Body of pancreas (tissue), 4 donors: ENCODE results near the gene CELF5. TPM values are rescaled to one million over a fixed set of nuclear protein-coding genes. Genes with fewer than 3 reads are reported as not detected.
A peak's percentile ranks its signal among the peaks of the same experiment; 100 is the strongest.

Experiments used
- ATAC-seq: fragments of 150-250 bp; one replicate; pipeline ENCODE4 v1.9.1; 2016
- DNase-seq, 4 donors: peaks; one replicate each; pipeline ENCODE4 v3.0.0-alpha.2; 2019
- H3K27ac ChIP-seq, 4 donors: fragments of 200-600 bp; sonication (generic); 1 replicate in 3 of 4; 2 replicates in 1 of 4; pipeline versions ENCODE4 v1.5.1 to v1.6.1; 2016 to 2019; ENCODE audit warnings: mild to moderate bottlenecking in 1 of 4, mixed read lengths in 1 of 4, moderate library complexity in 1 of 4
- H3K27me3 ChIP-seq, 2 donors: fragments of 200-600 bp; sonication (generic); one replicate each; pipeline ENCODE4 v1.6.0; 2016; ENCODE audit warnings: mild to moderate bottlenecking in 1 of 2
- H3K36me3 ChIP-seq, 2 donors: fragments of 200-600 bp; sonication (generic); replicated peaks in 1 of 2; 2 replicates each; pipeline ENCODE4 v1.5.1; 2016; ENCODE audit warnings: low read depth in 2 of 2; ENCODE audit not compliant: insufficient read depth in 1 of 2
- H3K4me1 ChIP-seq: fragments of 200-600 bp; sonication (generic); one replicate; pipeline ENCODE4 v1.6.0; 2016
- H3K4me3 ChIP-seq, 2 donors: fragments of 200-600 bp; sonication (generic); 1 replicate in 1 of 2; 2 replicates in 1 of 2; pipeline ENCODE4 v1.5.1; 2016 to 2019
- H3K9me3 ChIP-seq, 3 donors: fragments of 200-600 bp; sonication (generic); 1 replicate in 2 of 3; 2 replicates in 1 of 3; pipeline ENCODE4 v1.5.1; 2016
- POLR2A ChIP-seq, 3 donors: fragments of 450-650 bp; IDR thresholded peaks; one replicate each; pipeline ENCODE4 v1.6.1; 2016; ENCODE audit warnings: antibody characterized with exemption in 3 of 3, mild to moderate bottlenecking in 2 of 3
- WGBS, 2 donors: methylation state at CpG; one replicate each; pipeline ENCODE4 v1.1.5; 2017; 5-methylcytosine and 5-hydroxymethylcytosine counted together
- intact Hi-C: fragments of 100-400 bp; cut with DNase I; formaldehyde crosslinking; loops from one replicate; pipeline ENCODE4 v1.15.1; 2023
- total RNA-seq, 2 donors: library from RNA; depleted of rRNA; stranded (reverse); fragments of >200 nt; gene quantifications; one replicate each; pipeline ENCODE4 v1.1.0, GENCODE V29; 2016
- TF ChIP-seq, protein P1 (sequence below), 7 experiments: fragments of 450-650 bp in 4 of 7; fragments of 200-600 bp in 3 of 7; sonication (generic) in 3 of 7; IDR thresholded peaks; one replicate each; pipeline ENCODE4 v1.5.1; 2016 to 2019; ENCODE audit warnings: antibody characterized with exemption in 7 of 7

CELF5 gene
- total RNA-seq, 2 donors from 2014 or later = 0.33 TPM; not detected in 1

DNA sequence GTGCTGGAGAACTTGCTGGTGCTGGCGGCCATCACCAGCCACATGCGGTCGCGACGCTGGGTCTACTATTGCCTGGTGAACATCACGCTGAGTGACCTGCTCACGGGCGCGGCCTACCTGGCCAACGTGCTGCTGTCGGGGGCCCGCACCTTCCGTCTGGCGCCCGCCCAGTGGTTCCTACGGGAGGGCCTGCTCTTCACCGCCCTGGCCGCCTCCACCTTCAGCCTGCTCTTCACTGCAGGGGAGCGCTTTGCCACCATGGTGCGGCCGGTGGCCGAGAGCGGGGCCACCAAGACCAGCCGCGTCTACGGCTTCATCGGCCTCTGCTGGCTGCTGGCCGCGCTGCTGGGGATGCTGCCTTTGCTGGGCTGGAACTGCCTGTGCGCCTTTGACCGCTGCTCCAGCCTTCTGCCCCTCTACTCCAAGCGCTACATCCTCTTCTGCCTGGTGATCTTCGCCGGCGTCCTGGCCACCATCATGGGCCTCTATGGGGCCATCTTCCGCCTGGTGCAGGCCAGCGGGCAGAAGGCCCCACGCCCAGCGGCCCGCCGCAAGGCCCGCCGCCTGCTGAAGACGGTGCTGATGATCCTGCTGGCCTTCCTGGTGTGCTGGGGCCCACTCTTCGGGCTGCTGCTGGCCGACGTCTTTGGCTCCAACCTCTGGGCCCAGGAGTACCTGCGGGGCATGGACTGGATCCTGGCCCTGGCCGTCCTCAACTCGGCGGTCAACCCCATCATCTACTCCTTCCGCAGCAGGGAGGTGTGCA, 45.3 kb upstream of the CELF5 start:
- Histone ChIP-seq H3K27me3 (no peaks in the 10 kb centered on the region), H3K27ac (peak overlapping the region in 1 of 4 donors; percentile 64), H3K36me3 (no peaks in the 10 kb centered on the region), H3K4me3 (no peak overlapping the region), H3K9me3 (no peaks in the 10 kb centered on the region), H3K4me1 (no peaks in the 10 kb centered on the region)
- no peak for TF ChIP-seq POLR2A (IDR thresholded peaks at IDR 0.05)
- TF ChIP-seq, protein P1, sequence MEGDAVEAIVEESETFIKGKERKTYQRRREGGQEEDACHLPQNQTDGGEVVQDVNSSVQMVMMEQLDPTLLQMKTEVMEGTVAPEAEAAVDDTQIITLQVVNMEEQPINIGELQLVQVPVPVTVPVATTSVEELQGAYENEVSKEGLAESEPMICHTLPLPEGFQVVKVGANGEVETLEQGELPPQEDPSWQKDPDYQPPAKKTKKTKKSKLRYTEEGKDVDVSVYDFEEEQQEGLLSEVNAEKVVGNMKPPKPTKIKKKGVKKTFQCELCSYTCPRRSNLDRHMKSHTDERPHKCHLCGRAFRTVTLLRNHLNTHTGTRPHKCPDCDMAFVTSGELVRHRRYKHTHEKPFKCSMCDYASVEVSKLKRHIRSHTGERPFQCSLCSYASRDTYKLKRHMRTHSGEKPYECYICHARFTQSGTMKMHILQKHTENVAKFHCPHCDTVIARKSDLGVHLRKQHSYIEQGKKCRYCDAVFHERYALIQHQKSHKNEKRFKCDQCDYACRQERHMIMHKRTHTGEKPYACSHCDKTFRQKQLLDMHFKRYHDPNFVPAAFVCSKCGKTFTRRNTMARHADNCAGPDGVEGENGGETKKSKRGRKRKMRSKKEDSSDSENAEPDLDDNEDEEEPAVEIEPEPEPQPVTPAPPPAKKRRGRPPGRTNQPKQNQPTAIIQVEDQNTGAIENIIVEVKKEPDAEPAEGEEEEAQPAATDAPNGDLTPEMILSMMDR (IDR thresholded peaks at IDR 0.05) = no peak
- intact Hi-C loops = no loop called here
- no peak for DNase-seq
- ATAC-seq = no peak
- WGBS, 2 donors = 69 to 84% methylated on average over 32 to 51 of the region's 52 CpGs

DNA sequence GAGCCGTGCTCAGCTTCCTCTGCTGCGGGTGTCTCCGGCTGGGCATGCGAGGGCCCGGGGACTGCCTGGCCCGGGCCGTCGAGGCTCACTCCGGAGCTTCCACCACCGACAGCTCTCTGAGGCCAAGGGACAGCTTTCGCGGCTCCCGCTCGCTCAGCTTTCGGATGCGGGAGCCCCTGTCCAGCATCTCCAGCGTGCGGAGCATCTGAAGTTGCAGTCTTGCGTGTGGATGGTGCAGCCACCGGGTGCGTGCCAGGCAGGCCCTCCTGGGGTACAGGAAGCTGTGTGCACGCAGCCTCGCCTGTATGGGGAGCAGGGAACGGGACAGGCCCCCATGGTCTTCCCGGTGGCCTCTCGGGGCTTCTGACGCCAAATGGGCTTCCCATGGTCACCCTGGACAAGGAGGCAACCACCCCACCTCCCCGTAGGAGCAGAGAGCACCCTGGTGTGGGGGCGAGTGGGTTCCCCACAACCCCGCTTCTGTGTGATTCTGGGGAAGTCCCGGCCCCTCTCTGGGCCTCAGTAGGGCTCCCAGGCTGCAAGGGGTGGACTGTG, 44.6 kb upstream of the CELF5 start:
- peak overlapping the region in 1 of 4 donors; percentile 64 for H3K27ac ChIP-seq

DNA sequence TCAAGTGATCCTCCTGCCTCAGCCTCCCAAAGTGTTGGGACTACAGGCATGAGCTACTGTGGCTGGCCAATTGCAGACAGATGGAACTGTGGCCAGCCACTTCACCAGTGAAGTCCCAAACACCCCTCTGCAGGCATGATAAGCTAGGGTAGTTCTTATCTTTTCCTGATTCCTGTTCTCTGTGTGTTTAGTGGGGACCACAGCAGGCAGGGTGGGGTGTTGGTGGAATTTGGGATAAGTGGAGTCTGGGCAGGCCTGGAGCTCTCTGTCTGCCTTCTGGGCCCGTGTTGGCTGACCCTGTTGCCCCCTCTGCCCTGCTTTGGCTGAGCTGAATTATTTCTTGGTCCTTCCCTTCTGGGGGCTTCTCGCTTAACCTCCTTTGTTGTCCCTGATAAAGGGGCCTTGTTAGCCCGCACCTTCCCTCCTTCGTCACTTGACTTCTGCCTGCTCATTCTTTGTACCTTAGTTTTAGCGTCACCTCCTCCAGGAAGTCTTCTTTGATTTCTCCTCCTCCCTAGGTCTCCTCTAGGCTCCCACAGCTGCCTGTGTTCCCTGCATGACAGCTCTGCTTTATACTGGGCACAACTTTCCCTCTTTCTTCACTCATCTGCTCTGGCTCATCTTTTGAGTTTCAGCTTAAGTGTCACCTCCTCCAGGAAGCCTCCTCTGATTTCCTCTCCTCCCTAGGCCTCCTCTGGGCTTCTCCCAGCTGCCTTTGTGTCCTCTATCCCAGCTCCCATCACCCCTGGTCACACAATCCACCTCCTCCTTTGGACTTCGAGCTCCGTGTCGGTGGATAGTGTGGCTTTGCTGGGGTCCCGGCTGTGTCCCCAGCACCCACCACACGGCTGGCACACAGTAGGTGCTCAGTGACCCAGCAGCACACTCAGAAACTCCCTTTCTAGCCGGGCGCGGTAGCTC, 40.5 kb upstream of the CELF5 start:
- WGBS, 2 donors = 56 to 70% methylated on average over 13 of the region's 13 CpGs
- Histone ChIP-seq H3K9me3 (no peaks in the 10 kb centered on the region), H3K27me3 (no peaks in the 10 kb centered on the region), H3K4me3 (no peak overlapping the region), H3K36me3 (no peaks in the 10 kb centered on the region), H3K4me1 (peaks cover 26% of the 10 kb centered on the region), H3K27ac (no peak overlapping the region)
- TF ChIP-seq POLR2A (IDR thresholded peaks at IDR 0.05) = no peak
- TF ChIP-seq, protein P1 (IDR thresholded peaks at IDR 0.05) = no peak
- ATAC-seq = no peak
- no peak for DNase-seq
- intact Hi-C loops = no loop called here

More for the DNA sequence above, 44.6 kb upstream of the CELF5 start:
- DNase-seq = no peak
- TF ChIP-seq, protein P1 (IDR thresholded peaks at IDR 0.05) = no peak
- no peak for TF ChIP-seq POLR2A (IDR thresholded peaks at IDR 0.05)
- ATAC-seq = no peak
- intact Hi-C loops = no loop called here
- Histone ChIP-seq H3K27me3 (no peaks in the 10 kb centered on the region), H3K4me1 (peaks cover 2% of the 10 kb centered on the region), H3K4me3 (no peak overlapping the region), H3K36me3 (no peaks in the 10 kb centered on the region), H3K9me3 (no peaks in the 10 kb centered on the region)
- 61 to 90% methylated on average over 2 to 19 of the region's 31 CpGs for WGBS, 2 donors

DNA sequence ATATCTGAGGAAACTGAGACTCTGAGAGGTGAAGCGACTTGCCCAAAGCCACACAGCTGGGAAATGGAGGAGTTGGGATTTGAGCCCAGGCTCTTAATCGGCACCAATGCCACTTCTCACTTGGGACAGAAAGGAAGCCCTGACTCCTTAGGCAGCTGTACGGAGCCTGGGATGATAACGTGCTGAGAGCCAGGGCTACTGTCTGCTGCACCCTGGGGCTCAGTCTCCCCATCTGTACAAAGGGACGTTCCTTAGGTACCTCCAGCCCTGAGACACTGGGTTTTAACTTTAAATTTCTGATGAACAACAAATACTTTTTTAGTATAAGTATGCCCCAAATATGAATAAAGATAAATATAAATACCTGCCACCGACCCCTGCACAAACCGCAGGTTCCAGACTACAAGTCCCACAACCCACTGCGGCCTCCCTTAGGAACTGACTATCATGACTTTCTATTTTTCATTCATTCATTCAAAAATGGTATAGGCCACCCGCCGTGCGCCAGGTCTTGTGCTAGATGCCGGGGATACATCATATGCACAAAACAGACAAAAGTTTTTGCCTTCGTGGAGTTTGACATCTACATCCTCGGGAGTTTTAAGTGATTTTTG, 39.5 kb upstream of the CELF5 start:
- Histone ChIP-seq H3K27me3 (no peaks in the 10 kb centered on the region), H3K4me1 (peaks cover 35% of the 10 kb centered on the region), H3K4me3 (peak overlapping the region in 1 of 2 donors; percentile 99), H3K9me3 (no peaks in the 10 kb centered on the region), H3K36me3 (no peaks in the 10 kb centered on the region), H3K27ac (peak overlapping the region in 3 of 4 donors; percentile 68 to 94 (median 91))
- ATAC-seq = peak; percentile 60
- peak; percentile 67 to 83 (median 78) for DNase-seq
- WGBS, 2 donors = 10 to 16% methylated on average over 14 of the region's 14 CpGs
- no peak for TF ChIP-seq POLR2A (IDR thresholded peaks at IDR 0.05)
- TF ChIP-seq, protein P1 (IDR thresholded peaks at IDR 0.05) = no peak
- intact Hi-C loops = no loop called here
